Measurements from ENCODE around the gene TTLL5.
"Not testable (repeated sequence)": the region's sequence is repeated elsewhere in the genome, so short reads cannot be mapped to it uniquely, and the experiment has no call there.

TTLL5 gene

DNA sequence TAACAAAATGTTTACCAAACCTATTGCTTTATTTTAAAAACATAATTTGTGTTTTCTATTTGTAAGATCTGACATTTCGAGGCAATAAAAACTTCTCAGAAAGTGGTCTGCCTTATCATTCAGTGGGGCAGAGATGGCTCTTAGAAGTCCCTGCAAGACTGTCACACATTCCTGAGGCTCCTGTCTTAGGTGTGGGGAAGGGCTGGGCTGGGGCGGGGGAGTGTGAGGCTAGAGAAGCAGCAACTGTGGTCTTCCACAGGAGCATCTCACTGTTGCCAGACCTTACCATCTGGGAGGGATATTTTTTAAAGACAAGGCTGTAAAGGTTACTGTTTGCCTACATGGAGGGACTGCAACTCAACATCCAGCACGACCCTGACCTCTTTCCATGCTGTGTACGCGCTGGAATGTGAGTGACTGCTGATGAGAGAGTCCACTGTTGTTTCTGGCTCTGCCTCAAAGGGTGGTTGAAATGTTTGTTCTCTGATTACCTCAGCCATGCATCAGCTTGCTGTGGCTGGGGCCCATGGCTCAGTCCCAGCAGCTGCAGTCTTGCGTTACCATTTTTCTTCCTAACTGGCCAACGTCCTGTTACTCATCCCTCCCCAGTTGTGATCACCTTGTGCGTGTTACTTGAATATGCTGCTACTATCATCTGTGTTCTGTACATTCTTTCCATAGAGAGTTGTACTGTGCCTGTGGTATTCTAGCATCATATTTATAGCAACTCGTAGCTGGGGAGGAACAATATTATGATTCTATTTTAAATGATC is 12.8 kb upstream of the TTLL5 start:
- no peak for DNase-seq (ENCODE audit: low read depth)

DNA sequence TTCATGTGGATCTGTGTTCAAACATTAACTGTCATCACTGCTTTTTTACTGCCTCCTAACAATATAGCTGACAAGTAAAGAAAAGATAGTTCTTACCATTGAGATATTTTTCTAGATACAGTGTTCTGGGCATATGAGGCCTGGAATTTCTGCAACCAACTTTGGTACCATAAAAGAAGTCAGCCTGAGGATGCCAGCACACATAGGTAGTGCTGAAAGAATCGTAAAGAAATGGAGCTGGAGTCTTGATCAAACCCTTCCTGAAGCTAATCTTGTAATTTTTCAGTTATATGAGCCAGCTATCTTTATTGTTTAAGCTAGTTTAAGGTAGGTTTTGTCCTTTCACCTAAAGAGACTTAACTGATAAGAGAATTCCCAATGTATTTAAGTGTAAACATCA is 11.7 kb upstream of the TTLL5 start:
- DNase-seq (ENCODE audit: low read depth), result no peak

DNA sequence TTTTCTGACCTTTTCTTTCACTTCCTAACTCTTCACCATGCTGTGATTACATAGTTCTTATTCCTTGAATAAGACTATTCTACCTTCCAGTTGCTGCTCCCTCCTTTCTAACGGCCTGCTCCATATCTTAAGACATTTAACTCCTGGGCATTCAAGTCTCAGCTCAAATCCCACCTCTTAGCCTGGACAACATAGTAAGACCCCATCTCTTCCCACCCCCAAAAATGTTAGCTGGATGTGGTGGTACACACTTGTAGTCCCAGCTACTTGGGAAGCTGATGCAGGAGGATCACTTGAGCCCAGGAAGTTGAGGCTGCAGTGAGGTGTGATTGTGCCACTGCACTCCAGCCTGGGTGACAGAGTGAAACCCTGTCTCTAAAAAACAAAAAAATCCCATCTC is 11.3 kb upstream of the TTLL5 start:
- no peak for DNase-seq (ENCODE audit: low read depth)

DNA sequence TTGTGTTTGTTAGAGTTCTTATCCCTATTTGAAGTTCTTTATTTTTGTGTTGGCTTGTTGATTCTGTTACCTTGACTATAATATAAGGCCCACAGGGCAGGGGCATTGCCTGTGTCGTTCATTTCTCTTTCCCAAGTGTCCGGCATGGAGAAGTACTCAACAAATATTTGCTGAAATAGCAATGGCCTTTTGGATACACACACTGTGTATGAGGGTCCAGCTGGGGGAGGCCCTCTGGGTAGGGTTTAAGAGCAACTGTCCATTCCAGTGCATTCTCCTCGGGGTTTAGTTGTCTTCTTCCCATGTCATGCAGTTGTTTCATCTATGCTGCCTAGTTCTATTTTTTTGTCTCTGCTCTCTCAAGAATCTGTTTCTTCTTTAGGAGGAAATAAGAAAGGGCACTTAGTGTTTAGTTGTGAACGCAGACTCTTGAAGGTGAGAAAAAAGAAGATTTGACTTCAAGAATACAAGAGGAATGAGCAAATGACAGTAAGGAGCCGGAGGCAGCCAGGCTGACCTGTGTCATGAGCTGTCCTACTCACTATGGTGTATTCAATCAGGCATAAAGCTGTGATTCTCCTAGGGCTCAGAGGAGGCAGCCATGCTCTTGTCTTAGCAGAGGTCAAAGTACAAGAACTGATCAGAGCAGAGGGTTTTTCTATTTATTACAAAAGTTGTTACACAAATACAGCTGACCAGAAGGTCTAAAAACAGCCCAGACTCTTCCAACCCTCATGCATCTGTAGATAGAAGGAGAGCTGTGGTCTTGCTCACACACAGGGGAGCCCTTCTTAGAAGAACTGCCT is 10.6 kb upstream of the TTLL5 start:
- DNase-seq (ENCODE audit: low read depth), result no peak

DNA sequence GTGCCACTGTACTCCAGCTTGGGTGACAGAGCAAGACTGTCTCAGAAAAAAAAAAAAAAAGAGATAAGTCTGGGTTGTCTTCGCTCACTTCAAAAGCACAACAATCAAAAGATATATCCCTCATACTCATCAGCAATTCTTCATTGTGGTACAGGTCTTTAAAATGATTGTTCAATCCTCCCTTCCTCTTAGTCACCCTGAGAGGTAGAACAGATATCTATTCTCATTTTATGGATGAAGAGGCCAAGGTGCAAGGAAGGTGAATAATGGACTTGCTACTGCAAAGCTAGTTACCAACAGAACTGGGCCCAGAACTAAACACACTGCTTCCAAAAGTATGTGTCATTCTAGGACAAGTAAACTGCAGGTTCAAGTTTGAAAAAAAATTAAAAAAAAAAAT is 7.5 kb upstream of the TTLL5 start:
- DNase-seq (ENCODE audit: low read depth), result no peak

DNA sequence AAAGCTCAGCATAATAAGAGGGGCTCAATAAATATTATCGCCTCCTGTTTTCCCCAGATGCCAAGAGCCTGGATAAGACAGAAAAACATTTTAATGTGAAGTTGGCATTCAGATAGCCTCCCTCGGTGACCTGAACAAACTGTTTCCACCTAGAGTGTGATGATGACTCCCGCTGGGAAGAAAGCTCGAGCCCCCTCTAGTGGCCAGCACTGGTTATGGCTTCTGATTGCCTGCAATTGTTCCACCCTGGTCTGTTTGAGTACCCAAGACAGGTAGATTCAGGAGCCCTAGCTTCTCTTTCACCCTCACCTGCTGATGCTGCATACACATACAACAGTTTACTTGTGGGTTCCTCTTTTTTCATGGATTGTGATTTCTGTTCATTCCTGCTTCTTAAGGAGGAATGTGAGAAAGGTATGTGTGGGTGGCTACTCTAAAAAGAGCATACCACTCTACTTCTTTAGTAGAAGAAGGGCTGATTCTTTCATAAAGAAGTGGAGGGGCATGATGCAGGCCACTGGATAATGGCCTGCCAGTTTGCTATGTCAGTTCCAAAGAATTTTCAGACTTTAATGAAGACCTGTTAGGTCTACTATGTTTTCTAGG is 6.8 kb upstream of the TTLL5 start:
- DNase-seq (ENCODE audit: low read depth), result peak; percentile 53

DNA sequence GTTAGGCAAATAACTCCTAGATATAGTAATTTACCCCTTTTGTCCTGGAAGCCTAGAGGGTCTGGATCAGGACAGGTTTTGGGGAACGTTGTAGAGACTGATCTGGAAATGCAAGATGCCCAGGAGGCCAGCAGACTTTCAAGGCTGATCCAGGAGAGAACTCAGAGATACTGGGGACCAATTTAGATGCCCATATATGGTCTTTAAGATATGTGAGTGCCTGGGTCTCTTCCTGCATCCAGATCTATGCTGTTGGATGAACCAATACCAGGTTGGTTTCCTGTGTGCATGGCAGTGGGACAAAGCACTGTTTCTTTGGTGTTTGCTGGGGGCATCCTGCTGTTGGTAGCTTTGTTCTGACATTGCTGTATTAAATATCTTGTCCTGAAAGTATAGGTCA is 5.8 kb upstream of the TTLL5 start:
- no peak for DNase-seq (ENCODE audit: low read depth)

DNA sequence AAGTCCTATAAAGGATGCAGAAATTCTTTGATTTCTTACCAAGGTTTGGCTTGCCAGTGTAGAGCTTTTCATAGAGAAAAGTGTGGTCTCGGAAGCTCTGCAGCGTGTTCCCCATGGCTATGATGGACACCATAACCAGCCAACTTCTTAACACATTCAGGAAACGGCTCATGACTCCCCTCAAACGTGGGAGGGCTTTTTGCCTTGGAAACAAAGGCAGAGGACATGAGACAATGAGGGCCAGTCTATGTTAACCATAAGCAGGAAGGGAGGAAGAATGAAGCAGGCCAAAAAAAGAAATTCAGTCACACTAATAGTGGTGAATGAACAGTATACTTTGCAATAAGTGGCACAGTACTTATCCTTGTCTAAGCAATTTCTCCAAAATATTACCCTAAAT is 3.7 kb upstream of the TTLL5 start:
- DNase-seq (ENCODE audit: low read depth), result no peak

DNA sequence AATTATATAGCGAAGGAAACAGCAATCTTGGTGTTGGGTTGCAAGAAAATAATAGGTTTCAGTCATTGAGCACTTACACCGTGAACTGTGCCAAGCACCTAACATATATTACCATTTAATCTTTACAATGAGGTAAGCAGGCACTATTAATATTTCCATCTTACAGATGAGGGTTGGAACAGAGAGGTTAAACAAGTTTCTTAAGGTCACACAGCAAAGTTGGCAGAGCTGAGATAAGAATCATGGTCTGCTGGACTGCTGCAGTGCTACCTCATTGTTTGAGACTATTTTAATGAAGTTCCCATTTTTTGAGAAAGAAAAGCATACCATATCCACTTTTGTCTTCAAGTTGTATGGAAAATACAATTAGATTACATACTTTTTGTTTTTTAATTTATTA is 2.1 kb upstream of the TTLL5 start:
- DNase-seq (ENCODE audit: low read depth), result no peak

DNA sequence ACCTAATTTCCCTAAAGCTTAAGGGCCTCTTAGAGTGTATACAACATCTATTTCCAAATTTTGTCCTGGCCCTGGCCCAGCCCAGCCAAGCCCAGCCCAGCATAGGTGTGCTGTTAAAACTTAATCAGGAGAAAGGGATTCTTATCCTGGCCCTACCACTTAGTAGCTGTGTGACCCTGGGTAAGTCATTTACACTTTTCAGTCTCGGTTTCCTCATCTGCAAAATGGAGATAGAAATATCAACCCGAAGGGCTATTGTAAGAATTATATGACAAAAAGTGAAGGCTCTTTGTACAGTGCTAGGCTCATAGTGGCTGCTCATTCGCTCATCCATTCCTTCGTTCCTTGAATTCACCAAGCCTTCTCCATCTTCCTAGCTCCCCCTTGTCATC is 812 bp upstream of the TTLL5 start:
- no peak for DNase-seq (ENCODE audit: low read depth)

DNA sequence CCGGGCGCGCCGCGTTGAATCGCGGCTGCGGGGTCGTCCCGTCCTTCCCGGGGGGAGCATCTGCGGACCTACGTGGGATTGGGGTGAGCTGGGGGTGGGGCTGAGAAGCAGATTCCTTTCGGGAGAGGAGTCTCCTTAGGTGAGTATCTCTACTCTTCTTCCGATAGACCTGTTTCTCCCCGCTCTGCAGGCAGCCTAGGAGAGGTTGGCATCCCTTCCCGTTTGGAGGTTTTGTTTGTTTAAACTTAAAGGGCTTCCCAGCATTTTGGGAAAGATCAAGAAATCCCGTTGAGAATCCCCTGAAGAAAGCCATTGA is 411 bp downstream of the TTLL5 start:
- DNase-seq (ENCODE audit: low read depth), result no peak

DNA sequence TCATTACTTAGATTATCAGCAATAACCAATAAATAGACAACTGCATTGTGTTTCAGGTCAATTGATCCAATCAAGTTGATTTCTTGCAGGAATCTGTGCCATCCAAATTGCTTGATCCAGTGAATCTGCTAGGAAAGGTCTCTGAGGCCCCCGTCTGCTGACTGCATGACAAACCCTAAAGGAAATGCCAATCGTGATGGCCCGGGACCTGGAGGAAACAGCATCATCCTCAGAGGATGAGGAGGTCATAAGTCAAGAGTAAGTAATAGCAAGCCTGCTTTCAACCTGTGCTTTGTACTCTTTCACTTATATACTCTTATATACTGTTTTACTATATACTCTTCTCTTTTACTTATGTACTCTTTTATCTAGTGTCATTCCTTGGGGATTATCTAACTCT is 1.9 kb downstream of the TTLL5 start:
- DNase-seq (ENCODE audit: low read depth), result no peak

DNA sequence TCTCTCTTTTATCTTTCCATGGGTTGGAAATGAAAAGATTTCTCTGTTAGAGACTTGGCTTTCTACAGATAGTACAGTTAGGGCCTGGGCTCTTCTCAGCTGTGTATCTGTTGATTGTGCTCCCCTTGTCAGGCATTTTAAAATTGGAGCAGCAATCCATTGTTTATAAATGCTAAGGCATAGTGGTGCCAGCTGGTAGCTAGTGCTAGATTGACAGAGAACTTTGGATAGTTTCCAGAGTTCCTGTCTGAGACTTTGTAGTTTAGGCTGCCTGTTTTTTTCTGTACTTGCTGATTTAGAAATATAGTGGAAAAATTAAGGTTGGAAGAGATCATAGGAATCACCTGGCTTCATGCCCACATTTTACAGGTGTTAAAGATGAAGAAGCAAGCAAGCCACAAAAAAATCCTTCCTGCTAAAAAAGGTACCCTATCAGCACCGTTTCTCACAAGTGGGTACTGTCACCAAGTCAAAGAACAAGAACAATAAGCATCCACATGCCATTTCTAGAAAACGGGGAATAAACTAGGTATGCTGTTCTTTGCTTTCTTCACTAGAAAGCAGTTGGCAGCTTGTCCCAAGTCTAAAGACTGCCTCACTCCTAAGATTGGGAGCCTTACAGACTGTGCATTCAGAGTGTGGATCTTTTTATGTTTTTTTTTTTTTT is 6.2 kb downstream of the TTLL5 start:
- DNase-seq (ENCODE audit: low read depth), result no peak

DNA sequence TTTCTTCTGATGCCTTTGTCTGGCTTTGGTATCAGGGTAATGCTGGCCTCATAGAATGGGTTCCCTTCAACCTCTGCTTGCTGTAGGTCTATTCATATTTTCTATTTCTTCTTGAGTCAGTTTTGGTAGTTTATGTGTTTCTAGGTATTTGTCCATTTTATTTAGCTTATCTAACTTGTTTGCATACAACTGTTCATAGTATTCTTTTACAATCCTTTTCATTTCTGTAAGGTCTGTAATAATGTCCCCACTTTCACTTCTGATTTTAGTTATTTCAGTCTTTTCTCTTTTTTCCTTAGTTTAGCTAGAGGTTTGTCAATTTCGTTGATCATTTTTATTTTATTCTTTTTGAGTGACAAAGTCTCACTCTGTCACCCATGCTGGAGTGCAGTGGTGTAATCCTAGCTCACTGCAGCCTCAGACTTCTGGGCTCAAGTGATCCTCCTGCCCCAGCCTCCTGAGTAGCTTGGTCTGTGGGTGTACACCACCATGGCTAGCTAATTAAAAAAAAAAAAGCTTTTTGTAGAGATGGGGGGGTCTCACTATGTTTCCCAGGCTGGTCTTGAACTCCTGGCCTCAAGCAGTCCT is 11.7 kb downstream of the TTLL5 start:
- DNase-seq (ENCODE audit: low read depth), result no peak

DNA sequence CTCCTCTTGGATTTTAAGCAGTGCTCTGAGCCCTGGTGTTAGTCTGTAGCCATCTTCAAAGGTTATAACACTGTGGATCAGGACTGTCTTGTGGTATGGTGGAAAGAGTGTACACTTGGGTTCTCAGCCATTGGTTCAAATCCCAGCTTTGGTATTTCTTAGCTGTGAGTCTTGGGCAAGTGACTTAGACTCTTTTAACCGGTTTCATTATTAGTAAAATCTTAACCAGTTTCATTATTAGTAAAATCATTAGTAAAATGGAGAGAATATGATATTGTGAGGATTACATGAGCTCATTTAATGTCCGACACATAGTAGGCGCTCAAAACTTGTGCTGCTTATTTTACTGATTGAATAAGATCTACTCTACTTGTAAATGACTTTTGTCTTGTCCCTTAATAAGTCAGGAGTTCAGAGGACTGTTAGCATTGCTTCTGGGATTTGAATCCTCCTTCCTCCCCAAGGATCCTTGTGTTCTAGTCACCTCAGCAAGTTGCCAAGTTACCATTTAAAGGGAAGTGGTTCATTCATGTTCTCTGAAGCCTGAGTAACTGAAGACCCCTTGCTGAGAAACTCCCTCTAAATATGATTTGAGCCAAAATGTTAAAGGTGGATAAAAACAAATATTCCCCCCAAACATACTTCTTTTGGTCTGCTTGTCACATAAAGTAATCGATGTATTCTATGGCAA is 12.4 kb downstream of the TTLL5 start:
- DNase-seq (ENCODE audit: low read depth), result no peak

DNA sequence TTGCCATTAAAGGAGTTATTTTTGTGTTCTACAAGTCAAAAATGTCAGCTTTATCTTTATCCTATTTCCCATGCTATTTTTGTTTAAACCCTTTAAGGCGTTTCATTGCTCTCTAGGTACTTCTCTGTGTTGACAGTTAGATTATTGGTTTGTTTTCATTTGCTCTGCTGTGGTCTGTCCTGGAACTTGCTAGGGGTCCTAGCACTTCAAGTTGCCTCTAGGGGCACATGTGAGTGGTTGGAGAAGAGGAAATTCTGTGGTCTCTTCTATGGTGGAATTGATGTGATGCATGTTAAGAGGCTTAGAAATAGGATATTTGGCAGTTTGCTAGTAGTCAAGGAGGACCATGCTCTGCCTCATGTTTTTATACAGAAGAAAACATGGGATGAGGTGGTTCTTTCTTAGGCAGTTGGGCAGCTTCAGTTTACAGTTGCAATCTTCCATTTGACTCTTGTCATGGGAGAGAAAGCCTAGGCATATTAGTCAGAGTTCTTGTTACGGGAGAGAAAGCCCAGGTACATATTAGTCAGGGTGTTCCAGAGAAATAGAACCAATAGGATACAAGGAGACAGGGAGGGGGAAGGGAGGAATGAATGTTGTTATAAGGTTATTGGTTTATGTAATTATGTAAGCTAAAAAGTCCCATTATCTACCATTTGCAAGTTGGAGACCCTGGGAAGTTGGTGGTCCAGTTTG is 14.4 kb downstream of the TTLL5 start:
- no peak for DNase-seq (ENCODE audit: low read depth)

DNA sequence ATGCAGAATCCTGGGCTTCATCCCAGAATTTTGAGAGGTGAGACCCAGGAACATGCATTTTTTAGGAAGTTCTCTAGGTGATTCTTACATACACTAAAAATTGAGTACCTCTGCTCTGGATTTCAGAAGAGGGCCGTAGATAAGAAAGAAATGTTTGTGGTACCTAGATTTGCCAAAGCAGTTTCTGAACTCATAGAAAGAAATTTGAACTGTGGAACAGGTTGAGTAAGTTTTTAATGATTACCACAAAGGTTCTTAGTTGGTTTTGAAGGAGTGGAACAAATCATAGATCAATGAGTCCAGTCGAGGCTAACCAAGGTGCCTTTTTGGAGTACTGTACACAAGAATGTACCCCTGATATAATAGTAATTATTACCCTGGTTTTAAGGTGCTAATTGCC is 24.9 kb downstream of the TTLL5 start:
- DNase-seq (ENCODE audit: low read depth), result no peak

DNA sequence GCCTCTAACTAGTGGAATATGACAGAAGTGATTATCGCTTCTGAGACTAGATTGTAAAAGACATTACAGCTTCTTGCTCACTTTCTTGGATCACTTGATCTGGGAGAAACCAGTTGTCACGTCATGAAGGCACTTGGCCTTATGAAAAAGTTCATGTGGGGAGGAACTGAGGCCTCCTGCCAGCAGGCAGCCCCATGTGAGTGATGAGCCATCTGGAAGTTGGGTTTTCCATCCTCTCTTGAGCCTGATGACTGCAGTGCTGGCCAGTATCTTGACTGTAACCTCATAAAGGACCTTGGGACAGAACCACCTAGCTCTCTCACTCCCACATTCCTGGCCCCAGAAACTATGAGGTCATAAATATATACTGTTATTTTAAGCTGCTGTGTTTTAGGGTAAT is 28.0 kb downstream of the TTLL5 start:
- no peak for DNase-seq (ENCODE audit: low read depth)

DNA sequence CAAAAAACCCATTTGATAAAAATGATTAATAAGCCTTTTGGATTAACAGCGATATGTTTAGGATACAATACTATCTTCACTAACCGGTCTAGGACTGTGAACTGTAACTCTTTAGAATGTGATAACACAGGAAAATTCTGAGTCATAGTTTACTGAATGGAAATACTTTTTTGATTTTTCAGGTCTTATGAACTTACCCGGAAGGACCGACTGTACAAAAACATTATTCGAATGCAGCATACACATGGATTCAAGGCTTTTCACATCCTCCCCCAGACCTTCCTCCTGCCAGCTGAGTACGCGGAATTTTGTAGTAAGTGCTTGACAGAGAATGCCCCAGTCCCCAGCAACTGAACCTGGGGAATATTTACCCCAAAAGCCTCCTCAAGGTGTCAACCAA is 29.0 kb downstream of the TTLL5 start:
- no peak for DNase-seq (ENCODE audit: low read depth)

DNA sequence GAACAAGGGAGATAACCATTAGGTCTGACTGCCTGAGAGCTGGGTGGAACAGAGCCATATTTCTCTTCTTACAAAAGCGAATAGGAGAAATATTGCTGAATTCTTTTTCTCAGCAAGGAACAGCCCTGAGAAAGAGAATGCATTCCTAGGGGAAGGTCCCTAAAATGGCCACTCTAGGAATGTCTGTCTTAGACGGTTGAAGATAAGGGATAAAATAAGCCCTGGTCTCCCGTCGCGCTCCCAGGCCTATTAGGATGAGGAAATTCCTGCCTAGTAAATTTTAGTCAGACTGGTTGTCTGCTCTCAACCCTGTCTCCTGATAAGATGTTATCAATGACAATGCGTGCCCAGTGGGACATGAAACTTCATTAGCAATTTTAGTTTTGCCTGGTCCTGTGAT is 34.0 kb downstream of the TTLL5 start:
- not testable (repeated sequence) for DNase-seq (ENCODE audit: low read depth)

DNA sequence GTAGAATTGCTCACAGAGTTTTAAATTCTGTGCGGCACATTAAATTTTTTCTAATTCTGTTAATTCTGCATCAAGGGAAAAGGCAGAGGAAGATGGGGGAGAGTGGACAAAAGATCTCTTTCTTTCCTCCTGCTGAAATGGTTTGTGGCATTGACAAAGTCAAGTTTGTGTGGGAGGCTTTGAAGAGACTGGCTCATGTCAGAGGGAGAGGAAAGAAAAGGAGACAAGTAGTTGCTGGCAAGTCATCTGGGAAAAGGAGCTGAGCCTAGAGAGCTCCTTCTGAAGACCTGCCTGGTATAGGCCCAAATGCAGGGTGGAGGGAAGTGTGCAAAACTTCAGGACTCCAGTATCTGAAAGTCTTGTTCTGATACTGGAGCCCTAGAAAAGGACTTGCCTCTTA is 36.3 kb downstream of the TTLL5 start:
- DNase-seq (ENCODE audit: low read depth), result no peak
